SK-N-SH (cell line): Measurements from ENCODE around the gene C16orf87. TPM values are rescaled to one million over a fixed set of nuclear protein-coding genes. Genes with fewer than 3 reads are reported as not detected.

Experiments
- CTCF ChIA-PET: fragments of 300-600, 350-600 bp; formaldehyde crosslinking; extraction: SDS; loops from one replicate; lab custom pipeline; 2021; lab: Yijun Ruan, JAX
- POLR2A ChIA-PET: fragments of 350-600 bp; sonication (Branson Sonifier 250); formaldehyde crosslinking; extraction: SDS; loops from one replicate; lab custom pipeline; 2020; ENCODE audit warnings: antibody characterized with exemption, inconsistent platforms; lab: Yijun Ruan, JAX
- DNase-seq: peaks from one replicate; pipeline ENCODE4 v3.0.0; 2012
- H2AFZ ChIP-seq: fragments of 200-600 bp; sonication (generic); 2 replicates; pipeline ENCODE4 v1.8.1; 2016; ENCODE audit warnings: antibody characterized with exemption, mild to moderate bottlenecking, low read depth
- H3F3A ChIP-seq: fragments of 200-600 bp; sonication (generic); replicated peaks from 2 replicates; pipeline ENCODE3; 2016; ENCODE audit warnings: antibody characterized with exemption, mild to moderate bottlenecking; ENCODE audit not compliant: insufficient read depth
- H3K27ac ChIP-seq, 2 experiments: fragments of 200-500 bp in 1 of 2; fragments of 200-600 bp in 1 of 2; sonication (Bioruptor generic) in 1 of 2; sonication (generic), shearing (Covaris generic) in 1 of 2; 2 replicates each; pipeline versions ENCODE4 v1.5.1 to v1.6.1; 2014 to 2016; ENCODE audit warnings: low read depth in 2 of 2, inconsistent platforms in 1 of 2, low read length in 1 of 2, mild to moderate bottlenecking in 1 of 2, mixed read lengths in 1 of 2
- H3K27me3 ChIP-seq: fragments of 200-600 bp; sonication (generic), shearing (Covaris generic); 2 replicates; pipeline ENCODE4 v1.6.1; 2016; ENCODE audit warnings: mixed run types; ENCODE audit not compliant: insufficient read depth
- H3K36me3 ChIP-seq, 2 experiments: fragments of 200-500 bp in 1 of 2; fragments of 200-600 bp in 1 of 2; sonication (Bioruptor generic) in 1 of 2; sonication (generic) in 1 of 2; replicated peaks in 1 of 2; 2 replicates each; pipeline versions ENCODE3 to v1.5.1; 2014 to 2016; ENCODE audit warnings: low read length in 1 of 2, mild to moderate bottlenecking in 1 of 2; ENCODE audit not compliant: insufficient read depth in 2 of 2, control insufficient read depth in 1 of 2
- H3K4me1 ChIP-seq, 2 experiments: fragments of 200-500 bp in 1 of 2; fragments of 200-600 bp in 1 of 2; sonication (Bioruptor generic) in 1 of 2; sonication (generic), shearing (Covaris generic) in 1 of 2; 2 replicates each; pipeline versions ENCODE4 v1.5.1 to v1.6.1; 2014 to 2016; ENCODE audit warnings: low read depth in 1 of 2, low read length in 1 of 2, mixed run types in 1 of 2; ENCODE audit not compliant: insufficient read depth in 2 of 2, control insufficient read depth in 1 of 2
- H3K4me2 ChIP-seq: fragments of 200-600 bp; sonication (generic), shearing (Covaris generic); 2 replicates; pipeline ENCODE4 v1.6.1; 2017; ENCODE audit warnings: mixed run types
- H3K4me3 ChIP-seq, 2 experiments: fragments of 200-500 bp in 1 of 2; fragments of 200-600 bp in 1 of 2; sonication (Bioruptor generic) in 1 of 2; sonication (generic), shearing (Covaris generic) in 1 of 2; 2 replicates each; pipeline versions ENCODE4 v1.5.1 to v1.8.1; 2014 to 2016; ENCODE audit warnings: low read depth in 2 of 2, inconsistent platforms in 1 of 2, low read length in 1 of 2, mild to moderate bottlenecking in 1 of 2, mixed read lengths in 1 of 2, moderate library complexity in 1 of 2
- H3K79me2 ChIP-seq: fragments of 200-600 bp; sonication (generic); 2 replicates; pipeline ENCODE4 v1.8.1; 2017; ENCODE audit warnings: mild to moderate bottlenecking; ENCODE audit not compliant: insufficient read depth
- H3K9ac ChIP-seq: fragments of 200-600 bp; sonication (generic); 2 replicates; pipeline ENCODE4 v1.6.1; 2017; ENCODE audit warnings: mixed run types
- H3K9me2 ChIP-seq: fragments of 200-600 bp; sonication (generic); 2 replicates; pipeline ENCODE4 v1.6.1; 2017; ENCODE audit warnings: mixed run types
- H3K9me3 ChIP-seq: fragments of 200-600 bp; sonication (generic); 2 replicates; pipeline ENCODE4 v1.6.1; 2017; ENCODE audit warnings: mixed run types, mild to moderate bottlenecking, moderate library complexity
- H4K20me1 ChIP-seq: fragments of 200-600 bp; sonication (generic); 2 replicates; pipeline ENCODE4 v1.6.1; 2017; ENCODE audit warnings: mild to moderate bottlenecking, mixed run types; ENCODE audit not compliant: insufficient read depth
- ELF1 ChIP-seq: IDR thresholded peaks from 2 replicates; pipeline ENCODE4 v1.4.0; 2012
- EZH2phosphoT487 ChIP-seq: fragments of 200-600 bp; sonication (generic); IDR thresholded peaks from 2 replicates; pipeline ENCODE4 v1.6.1; 2017; ENCODE audit warnings: low read depth, mixed run types, mild to moderate bottlenecking, antibody characterized with exemption, moderate library complexity, borderline replicate concordance
- FOXM1 ChIP-seq: IDR thresholded peaks from 2 replicates; pipeline ENCODE4 v1.4.0; 2012; ENCODE audit warnings: low read depth, mild to moderate bottlenecking
- MXI1 ChIP-seq: IDR thresholded peaks from 2 replicates; pipeline ENCODE4 v1.6.1; 2012; ENCODE audit warnings: mild to moderate bottlenecking, low read depth, low read length, improper control_type of control experiment
- NRF1 ChIP-seq: IDR thresholded peaks from 2 replicates; pipeline ENCODE4 v1.6.1; 2012; ENCODE audit warnings: low read depth, mild to moderate bottlenecking, low read length
- POLR2AphosphoS5 ChIP-seq: IDR thresholded peaks from 2 replicates; pipeline ENCODE4 v1.6.1; 2012; ENCODE audit warnings: low read depth, low read length
- SMC3 ChIP-seq: IDR thresholded peaks from 2 replicates; pipeline ENCODE4 v1.6.1; 2012; ENCODE audit warnings: low read depth, low read length, improper control_type of control experiment
- TAF1 ChIP-seq: IDR thresholded peaks from 2 replicates; pipeline ENCODE4 v1.6.1; 2012; ENCODE audit warnings: low read depth, mild to moderate bottlenecking, low read length, moderate library complexity, borderline replicate concordance
- WGBS: methylation state at CpG from one replicate; pipeline ENCODE4 v1.1.6; 2017; ENCODE audit warnings: low lambda C conversion rate; 5-methylcytosine and 5-hydroxymethylcytosine counted together
- polyA plus RNA-seq, 3 experiments: library from polyadenylated mRNA; depleted of rRNA; stranded (reverse); fragments of >200 nt; gene quantifications; 2 replicates each; pipeline ENCODE4 v1.2.3, GENCODE V29; 2012
- TF ChIP-seq, protein P1 (sequence below): IDR thresholded peaks from 2 replicates; pipeline ENCODE4 v1.6.1; 2012; ENCODE audit warnings: mild to moderate bottlenecking, low read depth, low read length, moderate library complexity
- TF ChIP-seq, protein P2 (sequence below): IDR thresholded peaks from 2 replicates; pipeline ENCODE4 v1.4.0; 2012; ENCODE audit warnings: low read depth
- TF ChIP-seq, protein P3 (sequence below): fragments of 200-600 bp; sonication (generic); IDR thresholded peaks from 2 replicates; pipeline ENCODE4 v1.6.1; 2017; ENCODE audit warnings: antibody characterized with exemption, mild to moderate bottlenecking, moderate library complexity

Gene C16orf87
- polyA plus RNA-seq, 1 of the 3 experiments (the other 2 are of a cell fraction), result 3.5 TPM

DNA sequence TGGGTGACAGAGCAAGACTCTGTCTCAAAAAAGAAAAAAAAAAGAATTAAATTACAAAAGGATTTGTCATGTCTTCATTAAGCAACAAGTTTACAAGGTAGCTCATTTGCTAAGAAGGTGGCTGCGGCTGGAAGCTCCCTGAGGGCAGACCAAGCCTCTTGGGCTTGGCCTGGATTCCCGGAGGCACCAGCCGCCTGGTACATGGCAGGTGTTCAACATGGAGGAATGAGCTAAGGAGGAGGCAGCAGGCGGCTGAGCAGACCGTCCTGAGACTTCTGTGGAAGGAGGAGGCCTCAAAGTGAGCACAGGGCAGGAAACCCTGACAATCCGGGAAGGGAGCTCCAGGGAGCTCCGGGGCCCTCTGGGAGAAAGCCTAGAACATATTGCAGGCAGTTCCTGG lies 79.6 kb downstream of the C16orf87 start (continued):
- TF ChIP-seq, protein P1, sequence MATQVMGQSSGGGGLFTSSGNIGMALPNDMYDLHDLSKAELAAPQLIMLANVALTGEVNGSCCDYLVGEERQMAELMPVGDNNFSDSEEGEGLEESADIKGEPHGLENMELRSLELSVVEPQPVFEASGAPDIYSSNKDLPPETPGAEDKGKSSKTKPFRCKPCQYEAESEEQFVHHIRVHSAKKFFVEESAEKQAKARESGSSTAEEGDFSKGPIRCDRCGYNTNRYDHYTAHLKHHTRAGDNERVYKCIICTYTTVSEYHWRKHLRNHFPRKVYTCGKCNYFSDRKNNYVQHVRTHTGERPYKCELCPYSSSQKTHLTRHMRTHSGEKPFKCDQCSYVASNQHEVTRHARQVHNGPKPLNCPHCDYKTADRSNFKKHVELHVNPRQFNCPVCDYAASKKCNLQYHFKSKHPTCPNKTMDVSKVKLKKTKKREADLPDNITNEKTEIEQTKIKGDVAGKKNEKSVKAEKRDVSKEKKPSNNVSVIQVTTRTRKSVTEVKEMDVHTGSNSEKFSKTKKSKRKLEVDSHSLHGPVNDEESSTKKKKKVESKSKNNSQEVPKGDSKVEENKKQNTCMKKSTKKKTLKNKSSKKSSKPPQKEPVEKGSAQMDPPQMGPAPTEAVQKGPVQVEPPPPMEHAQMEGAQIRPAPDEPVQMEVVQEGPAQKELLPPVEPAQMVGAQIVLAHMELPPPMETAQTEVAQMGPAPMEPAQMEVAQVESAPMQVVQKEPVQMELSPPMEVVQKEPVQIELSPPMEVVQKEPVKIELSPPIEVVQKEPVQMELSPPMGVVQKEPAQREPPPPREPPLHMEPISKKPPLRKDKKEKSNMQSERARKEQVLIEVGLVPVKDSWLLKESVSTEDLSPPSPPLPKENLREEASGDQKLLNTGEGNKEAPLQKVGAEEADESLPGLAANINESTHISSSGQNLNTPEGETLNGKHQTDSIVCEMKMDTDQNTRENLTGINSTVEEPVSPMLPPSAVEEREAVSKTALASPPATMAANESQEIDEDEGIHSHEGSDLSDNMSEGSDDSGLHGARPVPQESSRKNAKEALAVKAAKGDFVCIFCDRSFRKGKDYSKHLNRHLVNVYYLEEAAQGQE, result no peak
- TF ChIP-seq MXI1, result no peak

DNA sequence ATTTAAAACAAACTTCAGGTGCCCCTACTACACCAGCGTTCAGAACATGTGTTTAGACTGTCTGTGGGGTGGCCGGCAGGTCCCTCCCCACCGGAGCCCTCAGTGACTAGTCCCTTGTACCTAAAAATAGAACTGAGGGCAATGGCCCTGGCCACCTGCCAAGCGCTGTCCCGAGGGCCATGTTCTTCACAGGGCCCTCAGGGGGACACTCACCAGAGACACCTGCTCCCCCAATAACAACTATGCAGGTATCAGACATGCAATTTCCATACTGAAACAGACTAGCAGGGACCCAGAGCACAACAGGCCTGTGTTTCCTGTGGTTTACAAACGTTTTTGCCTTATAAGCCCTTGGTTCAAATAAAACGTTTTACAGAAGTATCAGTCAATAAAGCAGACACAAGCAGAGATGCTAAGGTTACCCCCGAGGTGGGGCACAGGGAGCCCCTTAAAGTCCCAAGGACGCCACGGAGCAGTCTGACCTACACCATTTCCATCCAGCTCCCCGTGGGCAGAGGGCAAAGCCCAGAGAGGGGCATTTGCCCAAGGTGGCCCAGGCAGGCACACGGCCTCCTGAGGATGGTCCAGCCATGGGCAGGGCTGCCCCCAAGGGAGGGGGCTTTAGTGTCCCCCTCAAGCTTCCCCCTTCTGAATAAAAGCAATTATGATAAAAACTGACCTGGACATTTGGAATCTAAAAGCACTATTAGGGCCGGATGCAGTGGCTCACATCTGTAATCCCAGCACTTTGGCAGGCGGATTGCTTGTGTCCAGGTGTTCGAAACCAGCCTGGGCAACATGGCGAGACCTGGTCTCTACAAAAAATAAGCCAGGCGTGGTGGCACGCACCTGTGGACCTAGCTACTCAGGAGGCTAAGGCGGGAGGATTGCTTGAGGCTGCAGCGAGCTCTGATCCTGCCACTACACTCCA lies 81.9 kb downstream of the C16orf87 start:
- H3K4me3 ChIP-seq, result no peak overlapping the region
- H4K20me1 ChIP-seq, result no peaks in the 10 kb centered on the region
- no peak overlapping the region for H2AFZ ChIP-seq
- H3K9me2 ChIP-seq, result no peaks in the 10 kb centered on the region
- H3K27ac ChIP-seq, result no peak overlapping the region
- no peaks in the 10 kb centered on the region for H3K79me2 ChIP-seq
- no peak overlapping the region for H3K9ac ChIP-seq
- 73% methylated on average over 14 of the region's 20 CpGs for WGBS
- POLR2A ChIA-PET, result no interaction called here
- DNase-seq, result peak; percentile 30
- CTCF ChIA-PET, result interaction anchor here (1.3 to 1.4 kb wide), 2 partner anchors 75 to 76 kb away, joined by 3 read pairs; no protein-coding TSS in a partner anchor
- TF ChIP-seq SMC3, result no peak
- TF ChIP-seq POLR2AphosphoS5, result no peak
- TF ChIP-seq MXI1, result no peak
- TF ChIP-seq FOXM1, result no peak
- TF ChIP-seq, protein P2, sequence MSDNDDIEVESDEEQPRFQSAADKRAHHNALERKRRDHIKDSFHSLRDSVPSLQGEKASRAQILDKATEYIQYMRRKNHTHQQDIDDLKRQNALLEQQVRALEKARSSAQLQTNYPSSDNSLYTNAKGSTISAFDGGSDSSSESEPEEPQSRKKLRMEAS, result no peak
- TF ChIP-seq NRF1, result no peak
- TF ChIP-seq ELF1, result no peak
- TF ChIP-seq, protein P3, sequence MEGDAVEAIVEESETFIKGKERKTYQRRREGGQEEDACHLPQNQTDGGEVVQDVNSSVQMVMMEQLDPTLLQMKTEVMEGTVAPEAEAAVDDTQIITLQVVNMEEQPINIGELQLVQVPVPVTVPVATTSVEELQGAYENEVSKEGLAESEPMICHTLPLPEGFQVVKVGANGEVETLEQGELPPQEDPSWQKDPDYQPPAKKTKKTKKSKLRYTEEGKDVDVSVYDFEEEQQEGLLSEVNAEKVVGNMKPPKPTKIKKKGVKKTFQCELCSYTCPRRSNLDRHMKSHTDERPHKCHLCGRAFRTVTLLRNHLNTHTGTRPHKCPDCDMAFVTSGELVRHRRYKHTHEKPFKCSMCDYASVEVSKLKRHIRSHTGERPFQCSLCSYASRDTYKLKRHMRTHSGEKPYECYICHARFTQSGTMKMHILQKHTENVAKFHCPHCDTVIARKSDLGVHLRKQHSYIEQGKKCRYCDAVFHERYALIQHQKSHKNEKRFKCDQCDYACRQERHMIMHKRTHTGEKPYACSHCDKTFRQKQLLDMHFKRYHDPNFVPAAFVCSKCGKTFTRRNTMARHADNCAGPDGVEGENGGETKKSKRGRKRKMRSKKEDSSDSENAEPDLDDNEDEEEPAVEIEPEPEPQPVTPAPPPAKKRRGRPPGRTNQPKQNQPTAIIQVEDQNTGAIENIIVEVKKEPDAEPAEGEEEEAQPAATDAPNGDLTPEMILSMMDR, result no peak
- no peak for TF ChIP-seq EZH2phosphoT487
- TF ChIP-seq, protein P1, result no peak
- no peak for TF ChIP-seq TAF1
- H3F3A ChIP-seq, result no peaks in the 10 kb centered on the region
- H3K36me3 ChIP-seq, result no peaks in the 10 kb centered on the region
- no peak overlapping the region for H3K4me2 ChIP-seq
- no peaks in the 10 kb centered on the region; a peak in 1 of 4 replicates for H3K4me1 ChIP-seq
- H3K27me3 ChIP-seq, result no peaks in the 10 kb centered on the region
- no peaks in the 10 kb centered on the region for H3K9me3 ChIP-seq
